ENCODE measurements around the gene RAET1G.

- no peak for TF ChIP-seq POLR2AphosphoS5 (IDR thresholded peaks at IDR 0.05; ENCODE audit: insufficient read depth, low read depth, low read length)
- TF ChIP-seq CTCF (IDR thresholded peaks at IDR 0.05; ENCODE audit: extremely low read depth in 1 of 2, insufficient read depth in 1 of 2, low read depth in 1 of 2, low read length in 2 of 2) = no peak
- TF ChIP-seq POLR2A (IDR thresholded peaks at IDR 0.05; ENCODE audit: low read depth, low read length) = no peak
- TF ChIP-seq EZH2 (IDR thresholded peaks at IDR 0.05; ENCODE audit: borderline replicate concordance, low read depth, low read length, severe bottlenecking) = no peak
- TF ChIP-seq MAX (IDR thresholded peaks at IDR 0.05; ENCODE audit: insufficient read depth, insufficient read length) = no peak
- no peak for TF ChIP-seq JUN (IDR thresholded peaks at IDR 0.05; ENCODE audit: borderline replicate concordance, insufficient read depth, insufficient read length, low read depth)
Observed at GRCh38 chr6:149899926-149900619, 22.8 kb downstream of the RAET1G start.

Data from endothelial cell of umbilical vein (primary cell).